ENCODE data around the gene ASCC3.

The ASCC3 gene

DNA sequence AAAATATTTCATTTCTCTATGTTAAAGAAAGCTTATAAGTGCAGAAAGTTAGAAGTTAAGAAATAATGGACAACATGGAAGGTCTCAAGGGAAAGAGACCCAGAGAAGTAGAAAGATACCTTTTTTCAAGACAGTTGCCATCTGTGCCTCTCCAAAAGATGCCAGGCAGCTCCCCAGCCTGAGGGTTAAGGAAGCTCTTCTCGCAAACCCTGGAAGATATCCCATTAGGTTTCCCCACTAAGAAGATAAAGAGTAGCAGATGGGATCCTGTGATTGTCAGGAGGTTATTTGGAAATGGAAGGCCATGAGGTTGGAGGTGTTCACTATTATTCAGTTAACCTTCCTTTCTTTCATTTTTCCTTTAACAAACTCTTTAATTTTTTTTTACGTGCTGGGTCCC is 306.3 kb downstream of the ASCC3 start:
- no peak for DNase-seq (ENCODE audit: low read depth)

DNA sequence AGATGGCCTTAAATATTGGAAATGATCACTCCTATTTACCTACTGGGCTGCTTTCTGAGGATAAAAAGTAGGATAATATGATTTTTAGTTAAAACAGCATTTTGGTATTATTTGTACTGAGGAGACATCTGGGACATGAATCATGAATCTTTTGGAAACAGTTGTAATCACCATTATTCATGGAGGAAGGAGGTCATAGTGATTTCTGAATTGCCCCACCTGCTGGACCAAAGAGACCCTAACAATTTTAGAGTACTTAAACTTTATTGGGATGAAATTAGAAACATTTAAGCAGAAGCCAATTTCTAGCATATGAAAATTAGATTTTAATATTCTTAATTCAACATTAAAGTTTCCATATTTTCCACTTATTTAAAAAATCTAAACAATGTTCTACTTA is 308.0 kb downstream of the ASCC3 start:
- DNase-seq (ENCODE audit: low read depth), result peak; percentile 78

DNA sequence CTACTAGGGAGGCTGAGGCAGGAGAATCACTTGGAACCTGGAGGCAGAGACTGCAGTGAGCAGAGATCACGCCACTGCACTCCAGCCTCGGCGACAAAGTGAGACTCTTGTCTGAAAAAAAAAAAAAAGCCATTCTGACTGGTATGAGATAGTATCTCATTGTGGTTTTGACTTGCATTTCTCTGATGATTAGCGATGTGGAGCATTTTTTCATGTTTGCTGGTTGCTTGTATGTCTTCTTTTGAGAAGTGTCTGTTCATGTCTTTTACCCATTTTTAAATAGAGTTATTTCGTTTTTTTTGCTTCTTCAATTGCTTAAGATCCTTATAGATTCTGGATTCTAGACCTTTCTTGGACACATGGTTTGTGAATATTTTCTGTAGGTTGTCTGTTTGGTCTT is 312.9 kb downstream of the ASCC3 start:
- peak; percentile 24 for DNase-seq (ENCODE audit: low read depth)

DNA sequence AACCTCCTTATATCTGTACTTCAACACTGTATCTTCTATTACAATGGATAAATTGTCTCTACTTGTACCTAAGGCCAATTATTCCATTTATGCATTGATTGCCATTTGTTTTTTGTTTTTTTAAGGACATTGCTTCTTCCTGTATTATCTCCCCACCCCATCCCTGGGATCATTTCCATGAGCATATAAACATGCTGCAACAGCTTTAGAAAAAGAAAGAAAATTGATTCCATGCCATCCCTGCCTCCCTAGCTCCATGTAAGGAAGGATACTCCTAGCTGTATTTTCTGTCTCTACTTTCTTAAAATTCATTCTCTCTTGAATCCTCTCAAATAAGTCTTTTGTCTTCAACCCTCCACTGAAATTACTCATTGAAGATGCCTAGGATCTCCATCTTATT is 314.6 kb downstream of the ASCC3 start:
- no peak for DNase-seq (ENCODE audit: low read depth)

DNA sequence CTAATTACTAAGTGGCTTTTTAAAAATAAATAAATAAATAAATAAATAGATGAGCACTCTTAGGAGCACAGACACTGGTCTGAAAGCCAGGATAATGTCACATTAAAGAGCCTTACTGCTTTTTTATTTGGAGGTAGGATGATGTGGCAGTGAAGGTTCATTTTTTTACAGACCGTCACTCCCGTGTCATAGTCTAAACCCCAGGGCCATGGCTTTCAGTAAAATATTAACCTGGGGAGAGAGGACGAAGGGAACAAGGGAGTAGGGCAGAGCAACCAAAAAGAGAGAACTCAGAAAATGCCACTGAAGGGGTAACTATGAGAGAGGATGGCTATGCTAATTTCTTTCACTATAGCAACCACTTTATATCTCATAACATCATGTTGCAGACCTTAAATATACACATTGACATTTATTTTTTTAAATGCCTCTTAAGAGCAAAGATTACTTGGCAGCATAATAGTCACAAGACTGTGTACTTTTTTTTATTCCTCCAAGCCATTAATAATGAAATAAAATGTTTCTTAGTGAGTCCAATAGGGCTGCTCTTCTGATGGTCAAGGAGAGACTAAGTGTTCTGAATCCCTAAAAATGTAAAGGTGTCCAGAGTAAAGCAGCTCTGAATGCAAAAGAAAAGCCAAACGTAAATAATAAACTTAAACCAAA is 315.6 kb downstream of the ASCC3 start:
- no peak for DNase-seq (ENCODE audit: low read depth)

DNA sequence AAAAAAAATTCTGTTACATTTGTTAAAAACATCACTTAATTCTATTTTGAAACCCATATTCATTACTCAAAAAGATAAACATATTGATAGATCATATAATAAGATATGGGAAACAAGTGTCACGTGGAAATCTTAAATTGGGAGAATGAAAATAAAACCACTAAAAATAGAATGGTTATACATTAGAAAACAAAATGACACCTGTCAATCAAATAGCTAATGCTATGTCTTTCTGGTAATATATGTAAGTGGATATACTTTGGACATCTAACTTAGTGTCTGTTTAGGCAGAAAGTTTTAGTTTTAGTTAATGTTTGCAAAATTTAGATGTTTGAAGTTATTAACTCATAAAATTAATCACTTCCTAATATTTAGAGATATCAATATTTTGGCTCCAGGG is 321.3 kb downstream of the ASCC3 start:
- no peak for DNase-seq (ENCODE audit: low read depth)

DNA sequence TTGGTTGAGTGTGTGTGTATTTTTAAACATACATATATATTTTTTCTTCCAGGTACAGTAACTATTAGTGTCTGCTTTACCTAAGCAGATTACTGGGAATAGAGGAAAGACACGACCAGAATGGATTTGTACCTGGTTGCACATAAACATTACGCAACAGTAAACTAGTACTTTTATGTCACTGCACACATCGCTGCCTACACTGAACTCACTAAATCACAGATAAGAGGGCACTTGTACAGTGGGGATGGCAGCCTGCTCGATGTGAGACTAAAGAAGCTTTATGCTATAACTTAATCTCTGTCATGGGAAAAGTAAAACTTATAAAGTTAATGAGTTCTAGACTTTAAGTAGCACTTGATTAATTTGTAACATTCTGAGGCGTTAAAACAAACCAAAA is 326.9 kb downstream of the ASCC3 start:
- no peak for DNase-seq (ENCODE audit: low read depth)

DNA sequence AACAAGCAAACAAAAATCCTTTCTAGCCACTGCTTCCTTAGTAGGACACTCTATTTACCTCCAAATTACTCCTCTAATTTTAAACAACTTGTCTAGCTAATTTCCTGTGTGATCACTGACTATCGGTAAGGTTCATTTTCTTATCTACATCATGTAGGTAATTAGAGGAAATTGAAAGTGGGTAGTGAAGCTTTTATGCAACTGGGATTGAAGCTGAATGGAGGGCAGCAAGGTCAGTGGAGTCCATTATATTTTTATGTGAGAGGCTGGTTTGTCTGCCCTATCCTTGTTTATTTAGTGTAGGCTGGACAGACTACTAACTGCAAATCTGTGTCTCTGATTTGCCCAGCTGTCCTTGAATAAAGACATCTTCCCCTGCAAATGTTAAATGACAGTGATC is 327.9 kb downstream of the ASCC3 start:
- no peak for DNase-seq (ENCODE audit: low read depth)

DNA sequence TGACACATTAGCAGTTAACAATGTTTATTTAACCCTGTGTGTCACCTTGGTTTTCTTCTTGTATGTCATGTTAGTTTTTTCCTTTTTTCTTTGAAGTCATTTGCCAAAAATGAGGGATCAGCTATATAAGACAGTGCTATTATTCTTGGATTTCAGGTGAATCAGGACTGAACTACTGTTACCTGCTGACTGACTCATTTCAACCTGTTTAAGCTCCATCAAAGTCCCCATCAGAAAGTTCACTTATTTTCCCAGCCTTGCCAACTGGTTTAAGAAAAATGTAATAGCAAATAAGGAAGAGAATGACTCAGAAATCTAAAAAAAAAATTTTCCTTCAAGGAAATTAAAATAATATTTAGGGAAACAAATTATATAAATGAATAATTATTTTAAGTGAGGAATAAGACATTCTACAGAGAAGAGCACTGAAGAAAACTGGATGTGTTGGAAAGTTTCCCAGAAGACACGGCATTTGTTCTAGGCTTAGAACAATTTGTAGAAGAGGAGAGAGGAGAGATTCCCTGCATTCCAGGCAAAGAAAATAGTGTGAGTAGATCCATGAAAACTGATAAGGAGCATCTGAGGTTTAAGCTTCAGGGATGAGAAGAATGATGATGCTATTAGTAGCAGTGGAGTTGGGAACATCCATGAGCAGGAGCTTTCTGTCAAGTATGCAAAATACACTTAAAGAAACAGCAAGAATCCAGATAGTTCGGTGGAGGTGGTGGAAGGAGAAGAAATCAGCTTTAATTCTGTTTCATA is 331.5 kb downstream of the ASCC3 start:
- DNase-seq (ENCODE audit: low read depth), result peak; percentile 10

DNA sequence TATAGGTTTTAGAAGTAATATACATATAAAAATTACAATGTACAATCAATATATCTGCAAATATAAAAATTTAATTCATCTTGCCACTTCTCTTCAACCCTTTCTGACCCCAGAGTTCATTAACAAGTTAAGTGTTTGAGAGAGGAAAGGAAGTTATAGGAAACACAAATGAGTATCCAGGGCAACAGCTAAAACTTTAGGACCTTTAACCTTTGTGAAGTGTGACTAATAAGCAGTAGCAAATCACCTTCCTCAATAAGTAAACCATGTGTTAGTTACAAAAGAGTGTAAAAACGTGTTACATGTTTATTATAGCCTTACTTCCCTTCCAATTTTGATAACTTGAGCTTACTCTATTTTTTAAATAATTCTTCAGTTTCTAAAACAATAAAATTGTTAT is 343.0 kb downstream of the ASCC3 start:
- DNase-seq (ENCODE audit: low read depth), result peak; percentile 30

DNA sequence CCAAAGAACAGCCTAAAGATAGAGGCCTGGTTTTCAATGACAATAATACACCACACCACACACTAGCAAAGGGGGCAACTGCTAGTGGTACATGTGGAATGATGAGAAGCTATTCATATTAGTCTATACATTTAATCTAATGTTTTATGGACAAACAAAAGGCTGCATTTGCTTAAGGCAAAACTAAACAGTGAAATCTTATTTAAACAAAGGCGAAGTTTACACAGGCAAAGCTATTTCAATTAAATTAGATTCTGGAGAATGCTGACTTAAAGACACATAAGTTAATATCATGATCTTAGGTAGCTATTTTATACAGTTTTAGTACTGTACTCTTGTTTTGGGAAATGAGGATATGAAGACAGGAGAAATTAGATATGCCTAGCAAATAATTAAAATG is 362.5 kb downstream of the ASCC3 start:
- no peak for DNase-seq (ENCODE audit: low read depth)

DNA sequence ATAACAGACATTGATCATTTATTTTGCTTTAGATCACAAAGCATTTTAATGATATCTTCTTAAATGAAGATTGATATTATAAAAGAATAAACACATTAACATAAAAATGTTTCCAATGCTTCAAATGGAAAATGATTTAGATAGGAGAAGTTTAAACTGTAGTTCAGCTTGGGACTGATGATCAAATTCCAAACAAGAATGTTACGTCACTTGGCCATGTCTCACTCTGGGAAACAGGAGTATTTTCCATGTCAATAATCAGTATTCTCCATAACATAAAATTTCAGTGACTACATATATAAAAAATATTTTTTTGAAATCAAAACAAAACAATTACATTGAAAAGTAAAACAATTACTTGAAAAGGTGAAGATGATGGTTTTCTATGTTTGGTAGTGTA is 363.5 kb downstream of the ASCC3 start:
- DNase-seq (ENCODE audit: low read depth), result no peak

DNA sequence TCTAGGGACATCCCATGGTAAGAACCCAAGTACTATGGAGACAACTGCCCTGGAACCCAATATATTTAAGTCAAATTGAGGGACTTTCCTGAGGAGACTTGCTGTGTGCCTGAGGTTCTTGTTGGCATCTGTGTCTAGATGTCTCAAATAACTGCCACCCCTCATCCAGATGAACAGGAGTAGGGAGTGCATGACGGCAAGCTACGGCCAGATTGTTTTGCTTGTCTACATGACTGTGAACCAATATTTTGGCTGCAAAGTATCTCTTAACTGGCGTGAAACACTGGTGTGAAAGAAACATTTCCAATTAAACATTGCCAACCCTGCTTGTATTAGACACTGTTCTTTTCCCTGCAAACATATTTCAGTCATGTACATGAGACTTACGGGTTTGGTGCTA is 364.0 kb downstream of the ASCC3 start:
- no peak for DNase-seq (ENCODE audit: low read depth)

DNA sequence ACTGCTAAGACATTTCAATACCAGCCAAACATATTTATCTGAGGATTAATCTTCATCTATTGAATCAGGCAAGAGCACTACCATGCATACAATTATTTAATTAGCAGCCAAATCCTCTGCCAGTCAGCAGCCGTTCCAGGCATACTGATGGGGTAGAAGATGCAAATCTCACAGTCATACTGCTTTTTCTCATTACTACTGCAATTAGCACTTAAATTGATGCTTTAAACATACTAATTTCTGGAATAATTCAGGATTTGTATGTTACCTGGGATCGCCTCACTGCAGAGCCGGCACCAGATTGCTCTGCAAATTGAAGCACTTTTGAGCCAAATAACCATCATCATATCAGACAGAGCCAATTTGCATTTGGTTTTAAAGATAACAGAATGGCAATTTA is 366.5 kb downstream of the ASCC3 start:
- no peak for DNase-seq (ENCODE audit: low read depth)

DNA sequence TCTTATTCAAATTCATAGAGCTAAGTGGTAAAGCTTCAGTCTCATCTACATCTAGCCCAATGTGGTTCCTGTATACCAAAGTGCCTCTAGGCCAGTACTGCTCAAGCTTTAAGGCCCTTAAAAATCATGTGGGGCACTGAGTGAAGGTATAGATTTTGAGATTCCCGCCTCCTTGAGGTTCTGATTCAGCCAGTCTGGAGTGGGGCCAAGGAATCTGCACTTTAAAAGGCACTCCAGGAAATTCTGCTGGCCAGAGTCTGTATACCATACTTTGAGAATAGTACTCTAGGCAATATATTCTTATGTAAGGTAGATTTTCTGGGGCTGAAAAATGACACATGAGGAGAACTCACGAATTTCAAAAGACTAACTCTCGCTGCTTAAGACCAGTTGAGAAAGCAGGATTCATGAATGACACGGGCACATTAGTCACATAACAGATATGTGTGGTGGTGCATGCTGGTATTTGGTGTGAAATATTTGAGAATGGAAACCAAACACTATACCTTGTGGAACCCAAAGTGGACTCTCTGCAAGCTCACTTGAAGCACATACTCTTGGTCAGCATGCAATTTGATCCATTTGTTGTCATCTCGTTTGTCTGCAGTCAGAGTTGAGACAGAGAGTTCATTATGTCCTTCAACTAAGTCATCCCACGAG is 368.8 kb downstream of the ASCC3 start:
- peak; percentile 88 for DNase-seq (ENCODE audit: low read depth)

DNA sequence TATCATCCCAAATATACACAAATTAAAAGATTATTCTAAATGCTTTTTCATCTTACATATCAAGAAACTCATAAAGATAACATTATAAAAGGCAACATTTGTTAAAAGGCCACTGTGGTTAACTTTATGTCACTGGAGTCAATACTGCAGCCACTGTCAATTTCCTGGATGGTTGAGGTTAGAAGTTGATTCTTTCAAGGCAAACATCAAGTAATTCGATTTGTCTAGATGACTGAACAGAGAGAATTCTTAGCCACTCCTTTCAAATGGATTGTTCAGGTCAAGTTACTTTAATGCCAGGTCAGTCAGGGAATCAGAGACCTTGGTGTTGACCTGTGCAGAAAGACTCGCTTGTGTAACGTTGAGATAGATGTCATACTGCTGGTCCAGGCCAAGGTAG is 372.0 kb downstream of the ASCC3 start:
- no peak for DNase-seq (ENCODE audit: low read depth)

DNA sequence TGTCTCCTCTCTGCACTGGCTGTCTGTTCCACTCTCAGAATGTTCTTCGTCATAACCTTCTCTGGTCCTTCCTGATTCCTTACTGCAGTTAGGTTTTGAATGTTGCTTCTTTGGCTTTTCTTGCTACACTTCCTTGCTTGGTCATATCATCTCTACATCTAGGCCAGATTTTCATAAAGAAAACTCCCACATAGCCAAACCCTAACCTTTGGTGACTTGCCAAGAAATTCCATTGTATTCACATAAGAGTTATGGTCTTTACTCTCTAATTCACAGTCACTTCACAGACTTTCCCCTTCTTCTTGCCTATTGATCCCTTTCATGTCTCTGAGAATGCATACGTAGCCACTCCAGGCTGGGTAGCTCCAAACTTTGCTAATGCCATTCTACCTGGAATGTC is 374.5 kb downstream of the ASCC3 start:
- DNase-seq (ENCODE audit: low read depth), result peak; percentile 32

DNA sequence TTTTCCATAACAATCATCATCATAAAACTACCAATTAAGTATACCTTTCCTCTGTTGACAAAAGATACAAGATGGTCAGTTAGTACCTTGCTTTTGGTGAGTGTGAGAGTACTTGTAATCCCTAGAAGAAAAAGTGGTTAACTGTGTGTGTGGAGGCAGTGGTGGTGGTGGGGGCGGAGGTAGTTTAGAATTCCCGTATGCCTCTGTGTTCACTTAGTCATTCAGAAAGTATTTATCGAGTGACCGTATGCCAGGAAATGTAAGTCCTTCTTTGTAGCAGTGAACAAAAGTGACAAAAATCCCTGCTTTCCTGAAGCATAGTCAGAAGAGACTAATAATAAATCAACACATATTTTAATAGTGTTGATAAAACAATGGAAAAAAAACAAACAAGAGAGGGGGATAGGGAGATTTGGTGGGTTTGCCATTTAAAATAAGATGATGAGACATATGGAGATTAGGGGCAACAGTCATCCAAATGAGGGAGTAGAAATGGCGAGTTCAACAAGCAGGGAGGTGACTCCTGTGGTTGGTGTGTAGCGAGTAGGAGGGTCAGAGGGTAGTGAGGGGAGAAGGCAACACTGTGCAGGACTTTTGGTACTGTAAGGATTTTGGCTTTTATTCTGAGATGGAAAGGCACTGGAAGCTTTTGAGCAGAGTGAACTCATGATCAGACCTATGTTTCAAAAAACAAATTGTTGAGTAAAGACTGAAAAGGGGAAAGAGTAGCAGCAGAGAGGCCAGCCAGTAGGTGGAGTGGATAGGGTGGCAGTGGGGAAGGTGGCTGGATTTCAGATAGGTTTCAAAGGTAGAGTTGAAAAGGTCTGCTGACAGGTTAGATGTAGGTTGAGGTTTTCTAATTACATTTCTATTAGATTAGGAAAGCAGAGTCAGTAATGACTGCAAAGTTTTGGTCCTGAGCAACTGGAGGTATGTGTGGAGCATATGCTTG is 376.1 kb downstream of the ASCC3 start:
- peak; percentile 92 for DNase-seq (ENCODE audit: low read depth)

DNA sequence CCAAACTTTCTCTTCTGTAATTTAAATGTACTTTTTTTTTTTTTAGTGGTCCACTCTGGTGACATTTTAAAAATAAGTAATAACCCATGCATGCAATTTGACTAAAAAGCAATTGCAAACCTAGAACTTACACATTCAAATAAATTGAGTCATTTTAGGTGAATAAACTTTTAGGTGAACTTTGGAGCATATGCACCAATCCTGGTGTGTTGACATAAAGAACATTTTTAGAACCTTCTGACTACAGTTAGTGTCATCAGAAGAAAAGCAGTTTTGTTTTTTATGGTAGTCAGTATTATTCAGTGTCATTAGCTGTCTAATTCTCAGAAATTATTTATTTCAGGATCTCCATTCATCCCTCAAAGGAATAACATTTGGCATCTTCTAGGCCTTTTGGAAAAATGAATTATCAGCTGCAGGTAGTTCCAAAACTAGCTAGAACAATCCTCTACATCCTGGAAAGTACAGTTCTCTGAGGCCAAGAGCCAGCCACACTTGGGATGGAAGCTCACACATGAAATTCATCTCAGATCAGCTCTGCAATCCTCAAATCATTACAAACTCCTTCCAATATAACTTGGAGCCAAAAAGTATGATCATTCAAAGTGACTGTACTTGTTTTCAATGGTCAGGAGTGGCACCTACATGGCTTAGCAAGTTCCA is 378.0 kb downstream of the ASCC3 start:
- no peak for DNase-seq (ENCODE audit: low read depth)

DNA sequence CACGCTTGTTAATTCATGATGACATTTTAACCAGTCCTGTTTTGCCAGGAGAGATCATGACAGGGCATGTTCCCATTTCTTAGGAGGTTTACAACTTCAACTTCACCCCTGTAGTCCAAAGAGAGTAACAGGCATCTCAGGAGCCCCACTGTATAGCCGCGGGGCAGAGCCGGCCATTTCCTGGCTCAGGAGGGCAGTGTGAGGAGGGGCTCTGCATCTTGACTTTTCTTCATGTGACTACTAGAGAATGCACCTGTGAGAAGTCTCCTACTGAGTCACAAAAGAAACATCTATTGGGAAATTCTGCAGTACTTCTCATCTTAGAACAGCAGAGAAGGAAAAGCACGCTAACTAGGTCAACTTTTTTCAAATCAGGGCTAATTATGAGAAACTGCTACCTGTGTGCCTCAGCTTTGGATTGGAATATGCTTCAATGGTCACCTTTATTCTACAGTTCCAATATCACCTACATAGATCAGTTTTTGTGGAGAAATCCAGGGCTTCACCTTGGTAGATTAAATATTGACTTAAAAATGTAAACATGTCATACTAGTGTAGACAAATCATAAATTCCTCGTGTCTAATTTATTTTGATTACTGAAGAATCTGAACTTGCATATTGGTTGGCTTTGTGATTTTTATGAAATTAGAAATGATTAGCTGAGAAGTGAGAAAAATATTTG is 387.8 kb downstream of the ASCC3 start:
- no peak for DNase-seq (ENCODE audit: low read depth)
